HuH-7.5 (cell line): Measurements from ENCODE around the gene MIF4GD.
"Not testable (repeated sequence)": the region's sequence is repeated elsewhere in the genome, so short reads cannot be mapped to it uniquely, and the experiment has no call there.

Source experiments
- DNase-seq: peaks from one replicate; pipeline ENCODE4 v3.0.0; 2011; ENCODE audit warnings: low spot score

Gene MIF4GD

DNA sequence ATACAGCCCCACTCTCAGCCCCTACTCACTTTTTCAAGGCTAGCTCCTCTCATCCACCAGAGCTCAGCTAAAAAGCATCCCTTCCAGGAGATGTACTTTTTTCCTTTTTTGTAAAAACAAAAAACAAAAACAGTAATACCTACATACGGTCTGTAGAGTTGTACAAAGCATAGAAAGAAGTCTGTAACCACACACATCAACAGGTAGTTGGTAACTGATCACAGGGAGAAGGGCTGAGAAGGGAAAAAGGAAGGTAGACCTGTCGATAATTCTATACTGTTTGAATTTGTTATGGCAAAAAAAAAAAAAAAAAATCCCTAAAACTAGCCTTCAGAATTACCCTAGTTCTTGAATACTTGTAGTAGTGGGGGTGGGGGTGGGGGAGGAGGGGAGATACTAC lies 17.3 kb upstream of the MIF4GD start:
- DNase-seq = no peak

DNA sequence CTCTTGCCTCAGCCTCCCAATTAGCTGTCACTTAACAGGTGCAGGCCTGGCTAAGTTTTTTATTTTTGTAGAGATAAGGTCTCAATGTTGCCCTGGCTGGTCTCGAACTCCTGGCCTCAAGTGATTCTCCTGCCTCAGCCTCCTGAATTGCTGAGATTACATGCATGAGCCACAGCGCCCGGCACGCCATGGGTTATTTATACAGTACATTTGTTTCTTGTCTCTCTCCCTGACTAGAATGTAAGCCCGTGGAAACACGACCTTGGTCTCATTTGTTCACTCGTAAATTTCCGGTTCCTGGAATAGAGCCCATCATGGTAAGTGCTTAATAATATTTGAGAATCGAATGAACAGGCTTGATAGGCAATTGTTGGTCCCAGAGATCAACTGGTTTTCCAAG lies 16.2 kb upstream of the MIF4GD start:
- no peak for DNase-seq

DNA sequence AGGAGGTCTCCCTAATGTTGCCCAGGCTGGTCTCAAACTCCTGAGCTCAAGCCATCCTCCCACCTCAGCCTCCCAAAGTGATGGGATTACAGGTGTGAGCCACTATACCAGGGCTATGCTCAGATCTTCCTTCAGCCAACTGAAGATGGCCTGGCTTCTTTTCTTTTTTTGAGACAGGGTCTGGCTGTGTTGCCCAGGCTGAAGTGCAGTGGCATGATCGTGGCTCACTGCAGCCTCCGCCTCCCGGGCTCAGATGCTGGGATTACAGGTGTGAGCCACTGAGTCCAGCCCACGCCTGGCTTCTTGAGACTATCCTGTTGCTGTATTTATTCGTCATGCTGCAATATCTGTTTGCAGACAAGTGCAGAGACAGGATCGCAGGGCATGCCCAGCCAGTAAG lies 14.1 kb upstream of the MIF4GD start:
- DNase-seq = no peak

DNA sequence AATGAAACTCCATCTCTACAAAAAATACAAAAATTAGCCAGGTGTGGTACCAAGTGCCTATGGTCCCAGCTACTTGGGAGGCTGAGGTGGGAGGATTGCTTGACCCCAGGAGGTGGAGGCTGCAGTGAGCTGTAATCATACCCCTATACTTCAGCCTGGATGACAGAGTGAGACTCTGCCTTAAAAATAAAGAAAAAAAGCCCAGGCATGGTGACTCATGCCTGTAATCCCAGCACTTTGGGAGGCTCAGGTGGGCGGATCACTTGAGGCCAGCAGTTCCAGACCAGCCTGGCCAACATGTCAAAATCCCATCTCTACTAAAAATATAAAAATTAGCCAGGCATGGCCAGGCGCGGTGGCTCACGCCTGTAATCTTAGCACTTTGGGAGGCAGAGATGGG lies 9.2 kb upstream of the MIF4GD start:
- not testable (repeated sequence) for DNase-seq

DNA sequence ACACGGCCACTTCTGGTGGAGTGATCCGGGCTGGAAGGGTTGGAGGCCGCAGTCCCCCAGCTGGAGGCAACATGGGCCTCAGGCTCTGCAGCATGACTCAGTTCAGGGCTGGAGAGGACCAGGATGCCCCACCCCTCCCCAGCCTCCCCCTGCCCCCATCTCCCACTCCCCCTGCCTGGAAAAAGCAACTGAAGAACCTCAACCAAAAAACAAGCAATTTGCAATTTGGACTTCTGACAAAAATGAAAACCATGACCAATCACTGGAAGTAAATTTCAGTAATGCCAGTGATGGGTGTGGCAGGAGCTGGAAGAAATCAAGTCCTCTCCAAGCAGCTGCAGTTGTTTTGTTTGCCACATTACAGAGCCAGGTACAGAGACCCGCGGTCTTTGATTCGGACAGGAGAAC lies 6.6 kb upstream of the MIF4GD start:
- DNase-seq = no peak

DNA sequence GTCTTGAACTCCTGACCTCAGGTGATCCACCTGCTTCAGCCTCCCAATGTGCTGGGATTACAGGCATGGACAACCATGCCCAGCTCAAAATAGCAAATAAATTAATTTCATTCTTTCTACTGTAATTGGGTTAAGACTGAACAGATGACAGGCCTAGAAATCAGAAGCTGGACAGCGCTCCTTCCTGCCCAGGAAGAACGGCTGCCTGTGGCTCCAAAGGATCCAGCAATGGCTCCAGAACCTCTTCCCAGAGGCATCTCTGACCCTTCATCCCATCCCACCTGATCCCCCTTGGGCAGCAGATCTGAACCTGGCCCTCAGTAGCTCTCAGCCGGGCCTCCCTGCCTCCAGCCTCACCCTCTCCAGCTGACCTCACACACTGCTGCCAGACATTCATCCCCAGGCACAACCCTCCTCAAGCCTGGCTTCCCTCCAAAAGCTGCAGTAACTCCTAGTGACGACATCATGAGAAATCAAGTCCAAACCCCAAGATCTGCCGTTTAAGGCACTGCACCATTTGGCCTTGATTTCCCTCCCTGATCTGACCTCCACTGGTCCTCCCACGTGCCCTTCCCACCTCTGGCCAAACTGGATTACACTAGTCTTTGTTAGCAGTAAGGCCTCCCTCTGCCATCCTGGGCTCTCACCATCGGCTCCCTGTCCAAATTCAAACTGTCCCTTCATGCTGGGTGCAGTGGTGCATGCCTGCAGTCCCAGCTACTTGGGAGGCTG lies 3.1 kb upstream of the MIF4GD start:
- DNase-seq = no peak

DNA sequence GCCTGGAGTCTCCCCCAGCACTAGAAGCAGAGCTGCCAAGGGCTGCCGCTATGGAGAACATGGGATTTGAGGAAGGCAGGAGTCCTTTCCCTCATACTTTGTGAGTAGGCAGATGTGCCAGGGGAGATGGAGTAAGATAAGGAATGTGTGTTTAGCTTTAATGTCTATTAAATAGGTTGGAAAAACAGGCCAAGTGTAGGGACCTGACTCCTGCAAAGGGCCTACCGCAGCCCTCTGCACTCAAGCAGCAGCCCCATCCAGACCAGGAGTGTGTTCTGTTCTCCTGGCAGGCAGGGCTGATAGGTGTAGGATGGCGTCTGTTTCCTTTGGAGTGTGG lies 1.8 kb upstream of the MIF4GD start:
- DNase-seq = no peak

DNA sequence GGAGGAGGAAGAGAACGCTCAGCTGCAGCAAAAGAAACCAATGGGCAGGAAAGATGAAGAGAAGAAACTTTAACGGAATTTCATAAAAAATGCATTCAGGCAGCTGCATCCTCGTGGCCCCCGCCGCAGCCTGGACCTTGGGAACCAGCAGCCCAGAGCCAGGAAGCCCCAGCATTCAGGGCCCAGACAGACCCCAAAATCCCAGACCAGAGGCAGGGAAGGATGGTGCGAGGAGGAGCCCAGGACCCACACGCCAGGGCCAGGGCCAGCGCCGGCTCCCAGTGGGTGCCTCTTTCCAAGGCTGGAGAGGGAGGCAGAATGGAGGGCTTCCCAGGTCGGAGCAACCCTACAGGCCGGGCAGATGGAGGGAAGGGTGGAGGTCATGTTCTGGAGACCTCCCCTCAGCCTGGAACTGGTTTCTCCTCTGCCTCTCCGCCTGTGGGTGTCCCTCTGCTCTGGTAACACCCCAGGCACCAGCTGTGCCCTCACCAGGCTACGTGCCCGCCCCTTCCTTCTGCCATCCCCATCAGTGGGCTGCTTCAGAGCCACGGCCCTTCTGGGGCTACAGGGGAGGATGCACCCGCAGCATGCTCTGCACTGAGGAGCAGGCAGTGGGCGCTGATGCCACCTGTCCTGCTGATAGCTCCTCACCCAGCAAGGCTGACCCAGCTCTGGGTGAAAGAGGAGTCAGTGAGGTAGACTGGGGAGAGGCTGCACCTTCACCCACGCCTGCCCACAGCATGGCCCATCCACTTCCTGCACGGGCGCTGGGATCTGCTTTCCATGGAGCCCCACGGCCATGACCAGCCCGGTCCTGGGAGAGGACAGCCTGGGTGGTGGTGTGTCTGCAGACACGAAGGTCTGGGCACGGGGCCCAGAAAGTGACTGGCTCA lies 1.2 kb upstream of the MIF4GD start:
- DNase-seq = no peak

DNA sequence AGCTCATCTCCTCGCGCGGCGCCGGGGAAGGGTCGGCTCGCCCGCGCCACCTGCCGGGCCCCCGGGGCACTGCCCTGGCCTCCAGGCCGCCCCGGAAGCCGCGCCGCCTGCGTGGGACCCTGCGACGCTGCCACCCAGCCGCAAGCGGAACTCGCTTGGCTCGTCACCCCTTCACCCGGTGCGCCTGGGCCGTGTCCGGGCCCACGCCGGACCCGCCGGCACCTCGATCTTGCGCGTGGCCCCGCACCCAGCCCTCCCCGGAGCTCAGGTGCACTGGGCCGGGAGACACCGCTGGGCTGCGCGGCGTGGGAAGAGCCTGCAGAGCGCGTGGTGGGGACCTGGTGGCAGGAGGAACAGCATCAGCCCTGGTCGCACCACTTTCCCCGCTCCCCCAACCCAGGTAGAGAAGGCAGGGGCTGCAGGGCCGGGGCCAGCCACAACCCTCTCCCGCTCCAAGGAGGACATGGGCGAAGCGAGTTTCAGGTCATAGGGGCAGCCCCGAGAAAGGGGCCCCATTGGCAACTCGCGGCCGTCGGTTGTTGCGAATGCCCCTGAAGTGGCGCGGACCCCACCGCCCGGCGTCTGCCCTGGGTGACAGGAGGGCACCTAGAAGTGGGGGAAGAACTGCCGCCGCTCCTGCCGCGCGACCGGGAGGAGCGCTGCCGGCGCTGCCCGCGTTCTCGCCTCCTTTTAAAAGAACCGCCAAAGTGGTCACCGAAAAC lies 363 bp upstream of the MIF4GD start:
- DNase-seq = peak; percentile 88

DNA sequence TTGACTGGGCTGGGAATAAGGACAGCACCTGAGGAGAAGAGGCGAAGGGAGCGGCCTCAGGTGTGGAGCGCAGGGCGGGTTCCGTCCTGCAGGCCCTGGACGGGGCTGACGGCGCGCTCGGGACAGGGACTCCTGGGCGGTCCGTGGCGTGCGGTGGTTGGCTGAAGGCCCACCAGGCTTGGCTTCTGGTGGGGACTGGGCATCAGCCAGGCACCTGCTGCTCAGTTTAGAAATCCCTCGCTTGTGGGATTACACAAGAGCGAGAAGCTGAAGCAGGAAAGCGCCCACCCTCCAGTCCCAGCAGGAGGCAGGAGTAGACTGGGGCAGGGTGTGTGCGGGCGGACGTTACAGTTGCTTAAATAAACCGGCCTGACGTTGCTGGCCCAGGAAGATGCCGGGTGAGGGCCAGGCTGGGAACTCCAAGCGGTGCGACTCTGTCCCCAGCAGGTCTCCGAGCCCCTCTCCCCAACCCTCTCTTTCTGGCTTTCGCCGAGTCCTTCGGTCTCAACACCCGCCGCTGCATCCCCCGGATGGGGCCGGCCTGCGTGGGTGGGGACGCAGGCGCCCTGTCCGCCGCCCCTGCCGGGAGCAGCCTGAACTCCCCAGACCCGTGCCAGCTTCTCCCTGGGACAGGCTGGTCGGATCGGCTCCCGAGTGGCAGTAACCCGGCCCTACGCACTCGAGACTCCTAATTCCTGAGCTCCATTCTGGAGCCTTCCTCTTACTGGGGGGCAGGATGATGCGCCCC lies 639 bp downstream of the MIF4GD start:
- DNase-seq = peak; percentile 87

DNA sequence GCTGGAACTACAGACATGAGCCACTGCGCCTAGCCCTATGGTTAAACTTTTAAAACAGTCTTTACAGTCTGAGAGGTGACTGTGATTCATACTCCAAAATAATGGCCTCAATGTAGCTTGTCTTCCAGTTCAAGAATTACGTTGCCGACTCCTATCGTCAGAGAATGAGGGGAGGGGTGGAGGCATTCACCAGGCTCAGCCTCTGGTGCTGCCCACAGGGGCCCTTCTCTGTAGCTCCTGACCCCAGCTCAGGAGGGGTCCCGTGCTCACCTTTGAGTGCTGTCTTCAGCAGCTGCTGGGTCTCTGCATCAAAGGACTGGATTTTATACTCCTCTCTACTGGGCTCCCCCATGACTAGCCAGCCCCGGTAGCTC lies 1.2 kb downstream of the MIF4GD start:
- DNase-seq = no peak

DNA sequence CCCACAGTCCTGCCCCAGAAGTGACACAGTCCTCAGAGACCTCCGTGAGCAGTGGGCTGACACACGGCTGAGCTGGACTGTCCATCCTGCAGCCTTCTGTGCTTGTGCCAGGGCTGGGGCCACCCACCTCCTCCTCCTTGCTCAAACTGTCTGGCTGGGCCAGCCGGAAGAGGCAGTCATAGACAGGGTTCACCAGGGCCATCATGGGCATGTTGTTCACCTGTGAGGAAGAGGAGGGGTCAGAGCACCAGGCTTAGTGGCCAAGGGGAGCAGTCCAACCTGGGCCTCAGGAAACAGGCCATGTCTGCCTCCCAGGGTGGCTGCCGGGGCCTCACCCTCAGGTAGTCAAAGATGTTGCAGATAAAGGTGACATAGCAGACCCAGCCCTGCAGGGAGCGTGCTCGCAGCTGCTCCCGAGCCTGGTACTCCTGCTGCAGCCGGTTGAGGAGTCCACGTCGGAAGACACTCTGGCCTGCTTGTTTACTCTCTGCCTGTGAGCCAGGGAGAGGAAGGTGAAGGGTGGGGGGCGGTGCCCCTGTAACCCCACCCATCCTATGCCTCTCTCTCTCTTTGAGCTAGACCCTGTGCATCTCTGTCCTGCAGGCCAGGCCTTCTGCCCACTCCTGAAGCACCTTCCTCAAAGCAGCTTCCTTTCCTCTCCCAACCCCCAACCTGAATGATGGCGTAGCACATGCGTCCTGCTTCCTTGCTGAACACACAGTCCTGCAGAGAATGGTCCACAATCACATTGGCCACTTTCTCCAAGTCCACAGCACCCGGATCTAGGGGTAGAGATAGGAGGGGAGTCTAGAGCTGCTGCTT lies 3.4 kb downstream of the MIF4GD start:
- peak; percentile 72 for DNase-seq

DNA sequence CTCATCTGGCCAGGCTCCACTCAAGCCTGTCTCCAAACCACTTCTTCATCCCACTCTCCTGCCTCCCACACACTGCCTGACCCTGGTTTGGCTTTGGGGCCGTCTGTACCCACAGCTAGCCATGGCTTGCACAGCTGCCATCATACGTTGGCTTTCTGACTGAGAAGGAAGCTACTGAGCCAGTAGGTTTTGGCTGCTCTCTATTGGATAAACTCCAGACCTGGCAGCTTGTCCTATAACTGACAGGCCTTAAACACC lies 3.9 kb downstream of the MIF4GD start:
- DNase-seq = no peak

DNA sequence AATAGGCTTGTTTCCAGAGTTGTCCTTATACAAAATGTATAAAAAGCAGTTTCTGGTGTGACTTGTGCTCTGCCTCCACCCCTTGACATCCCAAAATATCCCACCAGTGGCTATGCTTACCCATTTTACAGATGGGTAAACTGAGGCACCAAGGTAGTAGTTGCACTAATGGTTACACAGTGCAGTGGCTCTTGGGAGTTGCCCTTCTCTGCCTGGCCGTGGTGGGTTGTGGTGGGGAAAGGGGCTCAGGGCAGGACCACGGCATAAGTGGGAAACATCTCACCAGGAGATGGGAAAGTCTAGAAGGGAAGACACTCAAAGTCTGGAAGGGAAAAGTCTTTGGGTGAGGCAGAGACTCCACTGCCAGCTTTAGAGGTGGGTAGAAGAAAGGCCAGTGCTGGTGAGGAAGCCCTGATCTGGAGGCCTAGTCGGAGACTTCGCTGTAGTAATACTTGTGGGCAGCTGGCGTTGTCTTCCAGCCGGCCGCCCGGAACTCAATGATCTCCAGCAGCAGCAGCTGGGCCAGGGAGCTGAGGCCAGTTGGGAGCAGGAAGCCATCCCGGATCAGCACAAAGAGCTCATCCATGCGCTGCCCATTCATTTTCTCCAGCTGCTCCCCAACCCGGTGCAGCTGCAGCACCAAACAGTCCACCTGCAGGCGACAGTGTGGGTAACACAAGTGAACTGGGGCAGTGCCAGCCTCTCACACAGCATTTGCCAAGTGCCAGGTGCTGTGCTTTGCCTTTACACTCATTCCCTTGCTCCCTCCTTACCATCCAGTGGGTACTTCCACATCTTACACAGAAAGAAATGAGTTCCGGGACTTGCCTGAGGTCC lies 4.5 kb downstream of the MIF4GD start:
- no peak for DNase-seq

DNA sequence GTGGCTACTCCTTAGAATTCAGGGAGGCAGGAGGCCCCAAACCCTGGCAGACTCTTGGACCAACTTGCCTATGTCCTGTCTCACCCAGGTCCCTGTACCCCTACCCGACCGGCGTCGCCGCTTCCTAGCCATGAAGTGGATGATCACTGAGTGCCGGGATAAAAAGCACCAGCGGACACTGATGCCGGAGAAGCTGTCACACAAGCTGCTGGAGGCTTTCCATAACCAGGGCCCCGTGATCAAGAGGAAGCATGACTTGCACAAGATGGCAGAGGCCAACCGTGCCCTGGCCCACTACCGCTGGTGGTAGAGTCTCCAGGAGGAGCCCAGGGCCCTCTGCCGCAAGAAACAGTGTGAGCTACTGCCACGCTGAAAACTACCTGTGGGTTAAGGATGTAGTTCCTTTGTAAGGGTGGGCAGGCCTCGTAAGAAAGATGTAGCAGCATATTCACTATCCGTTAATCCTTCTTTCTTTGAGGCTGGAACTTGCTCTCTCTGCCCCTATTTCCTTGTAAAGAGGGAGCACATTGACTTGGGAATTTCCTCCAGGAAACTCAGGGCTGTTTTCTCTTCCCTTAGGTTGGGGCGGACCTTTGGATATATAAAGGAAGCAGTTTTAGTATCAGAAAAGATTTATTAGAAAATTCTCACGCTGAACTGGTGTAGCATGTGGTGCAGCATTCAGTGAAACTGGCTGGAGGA lies 5.3 kb downstream of the MIF4GD start:
- DNase-seq = no peak

DNA sequence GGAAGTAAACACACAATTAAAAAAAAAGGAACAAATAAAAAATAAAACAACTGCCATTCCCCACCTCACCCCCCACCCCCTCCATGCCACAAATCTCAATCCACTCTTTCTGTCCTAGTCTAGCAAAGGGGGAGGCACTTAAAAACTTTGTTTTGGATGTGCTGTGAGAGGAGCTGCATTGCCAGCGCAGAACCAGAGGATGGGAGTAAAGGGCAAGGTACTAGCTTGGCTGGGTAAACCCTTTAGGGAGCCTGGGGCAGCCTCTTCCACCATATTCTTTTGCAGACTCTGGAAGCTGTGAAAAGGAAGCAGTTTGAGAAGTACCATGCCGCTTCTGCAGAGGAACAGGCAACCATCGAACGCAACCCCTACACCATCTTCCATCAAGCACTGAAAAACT lies 8.0 kb downstream of the MIF4GD start:
- no peak for DNase-seq

DNA sequence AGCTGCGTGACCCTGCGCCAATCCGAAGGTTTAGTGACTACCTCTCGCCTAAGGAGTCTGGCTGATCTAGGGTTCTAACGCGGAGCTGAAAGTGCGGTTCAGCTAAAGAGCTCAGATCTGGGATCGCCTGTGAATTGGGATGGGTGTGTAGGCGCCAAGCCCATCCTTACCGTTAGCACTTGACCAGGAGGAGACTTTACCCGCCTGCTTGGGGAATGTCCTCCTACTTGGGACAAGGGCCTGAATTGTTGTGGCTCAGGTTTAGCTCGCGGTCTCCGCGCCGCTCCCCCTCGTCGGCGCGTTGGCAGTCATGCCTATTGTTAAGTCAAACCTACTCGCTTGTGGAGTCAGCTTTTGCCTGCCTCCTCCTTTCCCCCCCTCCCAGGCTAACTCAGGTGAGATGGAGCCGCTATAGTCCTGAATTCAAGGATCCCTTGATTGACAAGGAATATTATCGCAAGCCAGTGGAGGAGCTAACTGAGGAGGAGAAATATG lies 8.9 kb downstream of the MIF4GD start:
- DNase-seq = no peak

DNA sequence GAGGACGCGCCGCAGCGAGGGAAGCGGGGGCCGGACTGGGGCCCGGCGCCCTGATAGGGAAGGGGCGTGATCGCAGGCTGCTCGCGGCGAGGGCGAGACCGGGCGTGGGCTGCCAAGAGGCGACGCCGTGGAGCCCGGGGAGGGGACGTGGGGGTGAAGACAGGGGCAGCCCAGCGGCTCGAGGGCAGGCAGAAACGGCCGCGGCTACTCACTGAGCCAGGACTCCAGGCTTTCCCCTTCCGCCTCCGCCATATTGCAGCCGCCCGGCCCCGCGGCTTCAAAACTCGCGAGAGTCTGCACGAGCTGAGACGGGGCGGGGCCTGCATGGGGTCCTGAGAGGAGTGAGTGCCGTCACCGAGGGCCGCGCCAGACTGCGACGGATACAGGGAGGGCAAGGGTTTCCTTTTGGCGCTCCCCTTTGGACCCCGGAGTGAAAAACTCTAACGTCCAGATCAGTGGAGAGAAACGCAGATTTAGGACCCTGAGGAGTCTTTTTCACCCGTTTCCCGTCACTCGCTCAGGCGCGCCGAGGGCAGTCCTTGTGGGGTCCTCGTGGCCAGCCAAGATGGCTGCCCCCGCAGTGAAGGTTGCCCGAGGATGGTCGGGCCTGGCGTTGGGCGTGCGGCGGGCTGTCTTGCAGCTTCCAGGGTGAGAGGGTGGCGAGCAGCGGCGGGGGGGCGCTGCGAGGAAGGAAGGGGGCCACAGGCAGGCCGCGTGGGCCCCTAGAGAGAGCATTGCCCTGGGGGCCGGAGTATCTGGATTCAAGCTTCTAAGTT lies 9.5 kb downstream of the MIF4GD start, which contains the start of the genes GGA3 and MRPS7:
GGA3 (minus strand) TSS at position 271 of the 776 bp plus-strand sequence; CDS start at position 252, 19 bp downstream.
MRPS7 (plus strand) TSS at position 544 of the 776 bp plus-strand sequence; CDS start at position 566, 22 bp downstream.
- peak; percentile 82 for DNase-seq
